NCI-H526 (cell line): ENCODE results near the gene LRRC36.

Experiments
- DNase-seq, 2 experiments: peaks; one replicate each; lab custom pipeline; 2025; lab: John Stamatoyannopoulos, UW

Gene LRRC36

GRCh38 chr16:67294938-67295361, 31.7 kb upstream of the LRRC36 start:
- DNase-seq: no peak

GRCh38 chr16:67296420-67296819, 30.2 kb upstream of the LRRC36 start:
- no peak for DNase-seq

- DNase-seq: no peak
Measured at GRCh38 chr16:67298277-67298676, 28.3 kb upstream of the LRRC36 start.

GRCh38 chr16:67299269-67299668, 27.3 kb upstream of the LRRC36 start:
- DNase-seq: no peak

GRCh38 chr16:67301080-67301782, 25.4 kb upstream of the LRRC36 start:
- no peak for DNase-seq

GRCh38 chr16:67302076-67302475, 24.5 kb upstream of the LRRC36 start:
- no peak for DNase-seq

- DNase-seq: no peak
Measured at GRCh38 chr16:67302970-67303369, 23.6 kb upstream of the LRRC36 start.

- no peak for DNase-seq
Measured at GRCh38 chr16:67304020-67304419, 22.6 kb upstream of the LRRC36 start.

GRCh38 chr16:67305216-67306071, 21.2 kb upstream of the LRRC36 start:
- no peak for DNase-seq

- DNase-seq: no peak
Measured at GRCh38 chr16:67310561-67310960, 16.1 kb upstream of the LRRC36 start.

GRCh38 chr16:67311607-67312488, 14.8 kb upstream of the LRRC36 start:
- DNase-seq: no peak

GRCh38 chr16:67312719-67313118, 13.9 kb upstream of the LRRC36 start:
- DNase-seq: no peak

GRCh38 chr16:67317853-67318252, 8.8 kb upstream of the LRRC36 start:
- DNase-seq: no peak

GRCh38 chr16:67326115-67326471, 522 bp upstream of the LRRC36 start:
- no peak for DNase-seq

GRCh38 chr16:67327743-67328142, 1.1 kb downstream of the LRRC36 start:
- no peak for DNase-seq

GRCh38 chr16:67329901-67330300, 3.3 kb downstream of the LRRC36 start:
- DNase-seq: no peak

- no peak for DNase-seq
Measured at GRCh38 chr16:67333315-67333714, 6.7 kb downstream of the LRRC36 start.

- DNase-seq: no peak
Measured at GRCh38 chr16:67336116-67336515, 9.5 kb downstream of the LRRC36 start.

- no peak for DNase-seq
Measured at GRCh38 chr16:67336648-67337047, 10.0 kb downstream of the LRRC36 start.

- no peak for DNase-seq
Measured at GRCh38 chr16:67339453-67339852, 12.8 kb downstream of the LRRC36 start.

- no peak for DNase-seq
Measured at GRCh38 chr16:67341250-67341649, 14.6 kb downstream of the LRRC36 start.

GRCh38 chr16:67342616-67343015, 16.0 kb downstream of the LRRC36 start:
- no peak for DNase-seq
